Liver (tissue), 9 donors: Measurements from ENCODE around the gene GABRR3. TPM values are rescaled to one million over a fixed set of nuclear protein-coding genes. Genes with fewer than 3 reads are reported as not detected.

ENCODE experiments used
- DNase-seq: peaks from one replicate; pipeline ENCODE4 v3.0.0-alpha.2; 2017; ENCODE audit warnings: low spot score
- H3K27ac ChIP-seq, 2 donors: one replicate each; pipeline ENCODE4 v1.7.0; 2013; ENCODE audit warnings: inconsistent platforms in 2 of 2, low read length in 2 of 2, control low read depth in 1 of 2, low read depth in 1 of 2, mild to moderate bottlenecking in 1 of 2
- H3K27me3 ChIP-seq, 4 donors: one replicate each; pipeline versions ENCODE4 v1.6.1 to v1.7.0; 2013; ENCODE audit warnings: low read length in 3 of 4, inconsistent platforms in 1 of 4, mild to moderate bottlenecking in 1 of 4, moderate library complexity in 1 of 4; ENCODE audit not compliant: control insufficient read depth in 4 of 4, insufficient read depth in 4 of 4
- H3K36me3 ChIP-seq, 4 donors: one replicate each; pipeline versions ENCODE4 v1.6.1 to v1.7.0; 2013; ENCODE audit warnings: low read length in 3 of 4, mild to moderate bottlenecking in 3 of 4, low read depth in 1 of 4, moderate library complexity in 1 of 4; ENCODE audit not compliant: control insufficient read depth in 4 of 4, insufficient read depth in 3 of 4
- H3K4me1 ChIP-seq, 4 donors: one replicate each; pipeline versions ENCODE4 v1.6.1 to v1.7.0; 2013; ENCODE audit warnings: low read length in 3 of 4, mild to moderate bottlenecking in 3 of 4, moderate library complexity in 1 of 4; ENCODE audit not compliant: control insufficient read depth in 4 of 4, insufficient read depth in 4 of 4
- H3K4me3 ChIP-seq, 3 donors: one replicate each; pipeline versions ENCODE4 v1.6.1 to v1.7.0; 2013; ENCODE audit warnings: low read length in 3 of 3, control low read depth in 1 of 3, low read depth in 1 of 3, mild to moderate bottlenecking in 1 of 3
- H3K9ac ChIP-seq, 2 donors: one replicate each; pipeline ENCODE4 v1.7.0; 2013; ENCODE audit warnings: low read length in 2 of 2, mild to moderate bottlenecking in 2 of 2, moderate library complexity in 2 of 2, control low read depth in 1 of 2, low read depth in 1 of 2
- H3K9me3 ChIP-seq, 4 donors: one replicate each; pipeline versions ENCODE4 v1.6.1 to v1.7.0; 2013; ENCODE audit warnings: low read length in 3 of 4; ENCODE audit not compliant: control insufficient read depth in 4 of 4
- EGR1 ChIP-seq, 2 donors: IDR thresholded peaks; 2 replicates each; pipeline ENCODE4 v1.6.1; 2016 to 2018; ENCODE audit warnings: antibody characterized with exemption in 2 of 2, low read depth in 2 of 2
- FOXA1 ChIP-seq: IDR thresholded peaks from 2 replicates; pipeline ENCODE4 v1.6.1; 2016; ENCODE audit warnings: antibody characterized with exemption
- FOXA2 ChIP-seq: IDR thresholded peaks from 2 replicates; pipeline ENCODE4 v1.6.1; 2016; ENCODE audit warnings: antibody characterized with exemption
- GABPA ChIP-seq, 2 donors: IDR thresholded peaks in 1 of 2; conservative IDR thresholded peaks in 1 of 2; 2 replicates each; pipeline ENCODE4 v1.6.1; 2016; ENCODE audit warnings: antibody characterized with exemption in 2 of 2, mild to moderate bottlenecking in 1 of 2, moderate library complexity in 1 of 2
- HNF4A ChIP-seq, 2 donors: conservative IDR thresholded peaks; 2 replicates each; pipeline ENCODE4 v1.6.1; 2016; ENCODE audit warnings: antibody characterized with exemption in 2 of 2, mild to moderate bottlenecking in 2 of 2
- JUND ChIP-seq, 2 donors: IDR thresholded peaks; 2 replicates each; pipeline ENCODE4 v1.6.1; 2016; ENCODE audit warnings: antibody characterized with exemption in 2 of 2
- NR2F2 ChIP-seq: IDR thresholded peaks from 2 replicates; pipeline ENCODE4 v1.6.1; 2016; ENCODE audit warnings: antibody characterized with exemption
- RAD21 ChIP-seq, 2 donors: IDR thresholded peaks; 2 replicates each; pipeline ENCODE4 v1.6.1; 2016; ENCODE audit warnings: antibody characterized with exemption in 2 of 2, mild to moderate bottlenecking in 2 of 2
- RXRA ChIP-seq, 2 donors: IDR thresholded peaks; 2 replicates each; pipeline ENCODE4 v1.6.1; 2017 to 2018; ENCODE audit warnings: antibody characterized with exemption in 2 of 2, mild to moderate bottlenecking in 1 of 2
- SP1 ChIP-seq: IDR thresholded peaks from 2 replicates; pipeline ENCODE4 v1.6.1; 2018; ENCODE audit warnings: antibody characterized with exemption, mild to moderate bottlenecking
- YY1 ChIP-seq: IDR thresholded peaks from 2 replicates; pipeline ENCODE4 v1.6.1; 2016; ENCODE audit warnings: antibody characterized with exemption, mild to moderate bottlenecking
- WGBS: extraction: QIAGEN DNeasy Blood & Tissue Kit; methylation state at CpG from one replicate; pipeline ENCODE4 v1.1.7; 2013; 5-methylcytosine and 5-hydroxymethylcytosine counted together
- polyA plus RNA-seq, 2 donors: library from polyadenylated mRNA; stranded (reverse) in 1 of 2; unstranded in 1 of 2; fragments of 200-250 nt in 1 of 2; fragments of >200 nt in 1 of 2; fragmentation: Nextera tagmentation in 1 of 2; extraction: Ambion mirVana in 1 of 2; gene quantifications; one replicate each; pipeline versions ENCODE4 v1.2.1 to v1.2.3, GENCODE V29; 2013 to 2015
- total RNA-seq, 2 donors: library from RNA; depleted of rRNA; stranded (reverse); fragments of >200 nt; gene quantifications; one replicate each; pipeline ENCODE4 v1.2.3, GENCODE V29; 2014
- TF ChIP-seq, protein P1 (sequence below): IDR thresholded peaks from 2 replicates; pipeline ENCODE4 v1.6.1; 2016; ENCODE audit warnings: antibody characterized with exemption
- TF ChIP-seq, protein P2 (sequence below): IDR thresholded peaks from 2 replicates; pipeline ENCODE4 v1.6.1; 2016; ENCODE audit warnings: antibody characterized with exemption
- TF ChIP-seq, protein P3 (sequence below): IDR thresholded peaks from 2 replicates; pipeline ENCODE4 v1.6.1; 2016; ENCODE audit warnings: antibody characterized with exemption, mild to moderate bottlenecking
- donor health status: healthy.
- donor health status: healthy.
- donor health status: healthy.
- donor health status: healthy.
- donor health status: healthy.

Gene GABRR3
- total and polyA plus RNA-seq, 4 donors: not detected

DNA sequence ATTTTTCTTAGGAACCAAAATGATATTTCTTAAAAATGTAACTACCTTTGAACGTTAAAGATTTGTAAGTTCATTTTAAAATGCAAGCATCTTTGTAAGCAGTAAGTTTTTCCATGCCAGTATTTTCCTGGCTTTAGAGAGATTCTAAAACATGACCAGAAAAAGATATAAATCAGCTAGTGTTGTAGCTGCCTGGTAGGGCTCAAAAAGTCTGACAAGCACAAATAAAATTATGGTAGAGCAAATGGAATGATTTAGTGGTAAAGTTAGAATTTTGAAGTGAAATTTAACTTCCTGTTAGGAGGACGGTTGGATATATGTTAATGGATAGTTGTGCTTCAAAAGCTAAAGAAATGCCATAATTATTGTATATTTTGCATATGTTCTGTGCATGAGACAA, 29.7 kb downstream of the GABRR3 start:
- H3K27me3 ChIP-seq: no peaks in the 10 kb centered on the region
- WGBS: 90% methylated on average over 2 of the region's 2 CpGs
- TF ChIP-seq JUND (IDR thresholded peaks at IDR 0.05) (no peak), RXRA (IDR thresholded peaks at IDR 0.05) (no peak), FOXA1 (no peak), YY1 (no peak), EGR1 (IDR thresholded peaks at IDR 0.05; ENCODE audit: low read depth in 2 of 2) (no peak), RAD21 (IDR thresholded peaks at IDR 0.05) (no peak), GABPA (IDR thresholded peaks at IDR 0.05 in 1 of 2, conservative IDR thresholded peaks at IDR 0.05 in 1 of 2) (no peak), NR2F2 (no peak), SP1 (no peak), HNF4A (conservative IDR thresholded peaks at IDR 0.05) (no peak)
- TF ChIP-seq, protein P1, sequence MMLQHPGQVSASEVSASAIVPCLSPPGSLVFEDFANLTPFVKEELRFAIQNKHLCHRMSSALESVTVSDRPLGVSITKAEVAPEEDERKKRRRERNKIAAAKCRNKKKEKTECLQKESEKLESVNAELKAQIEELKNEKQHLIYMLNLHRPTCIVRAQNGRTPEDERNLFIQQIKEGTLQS: no peak
- TF ChIP-seq, protein P2, sequence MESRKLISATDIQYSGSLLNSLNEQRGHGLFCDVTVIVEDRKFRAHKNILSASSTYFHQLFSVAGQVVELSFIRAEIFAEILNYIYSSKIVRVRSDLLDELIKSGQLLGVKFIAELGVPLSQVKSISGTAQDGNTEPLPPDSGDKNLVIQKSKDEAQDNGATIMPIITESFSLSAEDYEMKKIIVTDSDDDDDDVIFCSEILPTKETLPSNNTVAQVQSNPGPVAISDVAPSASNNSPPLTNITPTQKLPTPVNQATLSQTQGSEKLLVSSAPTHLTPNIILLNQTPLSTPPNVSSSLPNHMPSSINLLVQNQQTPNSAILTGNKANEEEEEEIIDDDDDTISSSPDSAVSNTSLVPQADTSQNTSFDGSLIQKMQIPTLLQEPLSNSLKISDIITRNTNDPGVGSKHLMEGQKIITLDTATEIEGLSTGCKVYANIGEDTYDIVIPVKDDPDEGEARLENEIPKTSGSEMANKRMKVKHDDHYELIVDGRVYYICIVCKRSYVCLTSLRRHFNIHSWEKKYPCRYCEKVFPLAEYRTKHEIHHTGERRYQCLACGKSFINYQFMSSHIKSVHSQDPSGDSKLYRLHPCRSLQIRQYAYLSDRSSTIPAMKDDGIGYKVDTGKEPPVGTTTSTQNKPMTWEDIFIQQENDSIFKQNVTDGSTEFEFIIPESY: no peak

DNA sequence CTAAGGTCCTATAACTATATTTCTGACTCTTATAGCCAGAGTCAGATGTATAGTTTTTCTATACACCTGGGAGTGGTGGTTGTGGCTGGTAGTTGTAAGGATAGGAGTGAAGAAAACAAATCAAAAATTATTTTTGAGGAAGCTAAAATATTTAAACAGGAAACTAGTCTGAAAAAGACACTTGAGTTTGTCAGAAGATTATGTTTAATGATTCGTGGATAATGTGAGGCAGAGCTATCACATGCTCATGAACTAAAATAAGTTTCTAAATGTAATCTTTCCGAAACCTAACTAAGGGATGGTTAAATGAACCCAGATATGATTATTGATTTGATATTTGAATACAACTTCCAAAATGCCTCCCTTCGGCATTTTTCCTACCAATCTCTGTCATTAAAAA, 30.4 kb downstream of the GABRR3 start:
- TF ChIP-seq EGR1 (IDR thresholded peaks at IDR 0.05; ENCODE audit: low read depth in 2 of 2) (no peak), FOXA2 (no peak)
- TF ChIP-seq, protein P3, sequence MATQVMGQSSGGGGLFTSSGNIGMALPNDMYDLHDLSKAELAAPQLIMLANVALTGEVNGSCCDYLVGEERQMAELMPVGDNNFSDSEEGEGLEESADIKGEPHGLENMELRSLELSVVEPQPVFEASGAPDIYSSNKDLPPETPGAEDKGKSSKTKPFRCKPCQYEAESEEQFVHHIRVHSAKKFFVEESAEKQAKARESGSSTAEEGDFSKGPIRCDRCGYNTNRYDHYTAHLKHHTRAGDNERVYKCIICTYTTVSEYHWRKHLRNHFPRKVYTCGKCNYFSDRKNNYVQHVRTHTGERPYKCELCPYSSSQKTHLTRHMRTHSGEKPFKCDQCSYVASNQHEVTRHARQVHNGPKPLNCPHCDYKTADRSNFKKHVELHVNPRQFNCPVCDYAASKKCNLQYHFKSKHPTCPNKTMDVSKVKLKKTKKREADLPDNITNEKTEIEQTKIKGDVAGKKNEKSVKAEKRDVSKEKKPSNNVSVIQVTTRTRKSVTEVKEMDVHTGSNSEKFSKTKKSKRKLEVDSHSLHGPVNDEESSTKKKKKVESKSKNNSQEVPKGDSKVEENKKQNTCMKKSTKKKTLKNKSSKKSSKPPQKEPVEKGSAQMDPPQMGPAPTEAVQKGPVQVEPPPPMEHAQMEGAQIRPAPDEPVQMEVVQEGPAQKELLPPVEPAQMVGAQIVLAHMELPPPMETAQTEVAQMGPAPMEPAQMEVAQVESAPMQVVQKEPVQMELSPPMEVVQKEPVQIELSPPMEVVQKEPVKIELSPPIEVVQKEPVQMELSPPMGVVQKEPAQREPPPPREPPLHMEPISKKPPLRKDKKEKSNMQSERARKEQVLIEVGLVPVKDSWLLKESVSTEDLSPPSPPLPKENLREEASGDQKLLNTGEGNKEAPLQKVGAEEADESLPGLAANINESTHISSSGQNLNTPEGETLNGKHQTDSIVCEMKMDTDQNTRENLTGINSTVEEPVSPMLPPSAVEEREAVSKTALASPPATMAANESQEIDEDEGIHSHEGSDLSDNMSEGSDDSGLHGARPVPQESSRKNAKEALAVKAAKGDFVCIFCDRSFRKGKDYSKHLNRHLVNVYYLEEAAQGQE: no peak
- H3K27me3 ChIP-seq: no peaks in the 10 kb centered on the region
- no peak for DNase-seq
- no peaks in the 10 kb centered on the region for H3K9me3 ChIP-seq
- no peak overlapping the region for H3K4me3 ChIP-seq
- H3K9ac ChIP-seq: no peak overlapping the region
- no peaks in the 10 kb centered on the region for H3K4me1 ChIP-seq
- WGBS: 84% methylated on average over 3 of the region's 3 CpGs
- H3K36me3 ChIP-seq: no peaks in the 10 kb centered on the region
- H3K27ac ChIP-seq: no peak overlapping the region

More for the DNA sequence above, 29.7 kb downstream of the GABRR3 start:
- DNase-seq: no peak
- Histone ChIP-seq H3K4me1 (peaks cover 0 to 3% (median 0%) of the 10 kb centered on the region in 4 donors), H3K9me3 (no peaks in the 10 kb centered on the region), H3K27ac (no peak overlapping the region), H3K9ac (no peak overlapping the region), H3K36me3 (no peaks in the 10 kb centered on the region), H3K4me3 (no peak overlapping the region)
